Suprapubic skin (tissue), 3 donors: Measurements from ENCODE around the gene CAMSAP1.

Experiments
- CTCF ChIP-seq, 2 donors: fragments of 200-600 bp in 1 of 2; fragments of 450-650 bp in 1 of 2; sonication (generic) in 1 of 2; IDR thresholded peaks; one replicate each; pipeline ENCODE4 v1.5.1; 2016 to 2019; ENCODE audit warnings: antibody characterized with exemption in 2 of 2, mild to moderate bottlenecking in 1 of 2, moderate library complexity in 1 of 2
- POLR2A ChIP-seq, 2 donors: fragments of 450-650 bp; IDR thresholded peaks; one replicate each; pipeline ENCODE4 v1.6.1; 2017; ENCODE audit warnings: antibody characterized with exemption in 2 of 2, mild to moderate bottlenecking in 2 of 2, moderate library complexity in 2 of 2

GRCh38 chr9:135851748-135852147 is 55.6 kb downstream of the CAMSAP1 start:
- no peak for TF ChIP-seq CTCF (IDR thresholded peaks at IDR 0.05)
- TF ChIP-seq POLR2A (IDR thresholded peaks at IDR 0.05): no peak
